ENCODE measurements around the gene SHFL.

SHFL gene

GRCh38 chr19:10085641-10086590 is at the start of gene SHFL:
TSS of gene SHFL (plus strand) at chr19:10086317. CDS start at chr19:10086428, 111 bp downstream.
- peak; percentile 74 for DNase-seq (ENCODE audit: low read depth)

GRCh38 chr19:10036601-10037071 is 49.5 kb upstream of the SHFL start:
- no peak for DNase-seq (ENCODE audit: low read depth)

GRCh38 chr19:10037367-10037766 is 48.8 kb upstream of the SHFL start:
- no peak for DNase-seq (ENCODE audit: low read depth)

DNA sequence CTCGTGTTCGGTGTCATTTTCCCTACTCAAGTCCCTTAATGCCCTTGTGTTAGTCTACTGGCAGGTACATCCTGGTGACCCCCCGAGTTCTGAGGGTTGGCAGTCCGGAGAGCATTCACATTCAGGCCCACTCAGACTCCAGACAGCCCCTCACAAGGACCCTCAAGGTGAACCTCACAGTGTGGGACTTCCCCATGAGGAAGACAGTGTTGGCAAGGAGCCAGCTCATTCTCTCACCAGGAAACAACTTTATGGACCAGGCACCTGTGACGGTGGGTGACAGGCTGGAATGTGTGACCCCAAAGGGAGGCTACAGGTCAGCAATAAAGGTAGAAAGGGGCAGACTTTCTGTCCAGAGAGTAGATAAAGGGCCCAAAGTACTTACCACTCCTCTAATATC is 48.3 kb upstream of the SHFL start:
- no peak for DNase-seq (ENCODE audit: low read depth)

DNA sequence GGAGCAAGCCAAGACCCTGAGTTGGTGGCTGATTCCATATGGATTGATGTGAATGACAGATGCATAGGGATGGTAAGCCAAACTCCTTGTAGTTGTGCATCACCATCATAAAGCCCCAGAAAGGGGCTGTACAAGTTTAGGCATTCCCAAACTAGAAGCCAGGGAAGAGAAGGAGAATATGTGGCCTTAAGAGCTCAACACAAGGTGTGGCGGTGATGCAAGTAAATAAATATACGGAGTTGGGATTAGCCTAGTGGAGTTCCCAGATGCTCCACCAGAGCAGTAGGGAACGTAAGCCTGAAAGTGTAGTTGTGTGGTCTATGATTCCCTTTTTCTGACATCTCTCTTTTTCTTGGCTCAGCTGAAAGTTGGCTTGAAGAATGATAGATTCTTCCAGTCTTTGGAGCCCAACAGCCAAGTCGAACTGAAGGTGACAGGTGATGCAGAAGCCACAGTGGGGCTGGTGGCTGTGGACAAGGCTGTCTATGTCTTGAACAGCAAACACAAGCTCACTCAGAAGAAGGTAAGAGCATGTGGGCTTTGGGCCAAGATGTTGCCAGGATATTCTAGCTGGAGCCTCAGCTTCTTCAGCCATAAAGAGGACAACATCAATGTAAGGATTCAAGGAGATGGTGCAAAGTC is 42.7 kb upstream of the SHFL start:
- no peak for DNase-seq (ENCODE audit: low read depth)

DNA sequence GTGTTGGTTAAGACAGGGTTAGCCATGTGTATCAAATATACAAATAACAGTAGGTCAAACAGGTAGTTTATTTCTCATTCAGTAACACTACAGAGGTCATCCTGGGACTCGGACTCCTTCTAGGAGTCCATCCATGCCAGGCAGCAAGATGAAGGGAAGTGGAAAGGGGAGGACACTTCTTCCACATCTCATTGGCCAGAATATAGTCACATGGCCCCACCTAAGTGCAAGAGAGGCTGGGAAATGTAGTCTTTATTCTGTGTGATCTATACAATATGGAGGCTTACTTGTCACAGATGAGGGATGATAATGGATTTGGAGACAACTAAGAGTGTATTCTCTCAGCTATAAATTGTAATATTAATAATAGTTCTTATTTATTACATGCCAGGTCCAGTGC is 41.7 kb upstream of the SHFL start:
- no peak for DNase-seq (ENCODE audit: low read depth)

DNA sequence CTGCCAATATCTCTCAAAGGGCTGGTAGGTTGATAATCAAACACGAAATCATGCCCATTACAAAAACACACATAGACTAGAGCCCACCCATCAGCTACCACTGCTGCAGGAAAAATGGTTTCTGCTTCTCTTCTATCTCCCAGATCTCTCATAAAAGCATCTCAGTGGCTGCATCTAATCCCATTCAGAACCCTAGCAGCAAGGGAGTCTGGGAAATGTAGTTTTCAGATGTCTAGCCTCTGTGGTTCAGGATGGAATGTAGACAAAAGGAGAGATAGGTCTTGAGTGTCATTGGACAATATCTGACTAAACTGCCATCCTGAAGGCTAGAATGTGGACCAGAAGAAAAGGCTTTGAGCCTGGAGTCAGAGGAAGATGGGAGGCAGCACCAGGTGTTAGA is 40.7 kb upstream of the SHFL start:
- no peak for DNase-seq (ENCODE audit: low read depth)

- no peak for DNase-seq (ENCODE audit: low read depth)
Measured at GRCh38 chr19:10049626-10050025, 36.5 kb upstream of the SHFL start.

DNA sequence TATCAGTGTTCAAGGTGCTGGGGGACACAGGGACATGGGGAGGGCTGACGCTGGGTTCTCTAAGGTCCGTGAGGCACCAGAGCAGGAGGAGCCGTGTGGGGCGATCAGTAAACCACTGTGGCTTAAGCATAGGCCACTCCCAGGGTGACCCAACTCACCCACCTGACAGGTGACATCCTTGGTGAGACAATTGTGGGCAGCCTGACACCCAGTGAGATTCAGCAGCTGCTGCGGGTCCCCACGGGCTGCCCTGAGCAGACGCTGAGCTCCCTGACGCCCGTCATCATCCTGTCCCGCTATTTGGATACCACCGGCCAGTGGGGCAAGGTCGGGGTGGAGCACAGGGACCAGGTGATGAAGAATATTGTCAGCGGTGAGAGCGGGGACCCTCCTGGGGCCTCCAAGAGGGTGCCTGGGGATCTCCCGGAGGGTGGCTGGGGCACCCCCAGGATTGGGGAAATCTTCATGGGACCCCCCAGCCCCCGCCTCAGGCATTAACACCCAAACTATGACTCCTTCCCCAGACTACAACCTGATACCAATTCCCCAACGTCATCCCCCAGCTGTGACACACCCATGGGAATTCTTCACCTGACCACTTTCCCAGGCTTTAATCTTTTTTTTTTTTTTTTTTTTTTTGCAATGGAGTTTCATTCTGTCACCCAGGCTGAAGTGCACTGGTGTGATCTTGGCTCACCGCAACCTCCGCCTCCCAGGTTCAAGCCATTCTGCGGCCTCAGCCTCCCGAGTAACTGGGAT is 33.3 kb upstream of the SHFL start:
- DNase-seq (ENCODE audit: low read depth), result no peak

DNA sequence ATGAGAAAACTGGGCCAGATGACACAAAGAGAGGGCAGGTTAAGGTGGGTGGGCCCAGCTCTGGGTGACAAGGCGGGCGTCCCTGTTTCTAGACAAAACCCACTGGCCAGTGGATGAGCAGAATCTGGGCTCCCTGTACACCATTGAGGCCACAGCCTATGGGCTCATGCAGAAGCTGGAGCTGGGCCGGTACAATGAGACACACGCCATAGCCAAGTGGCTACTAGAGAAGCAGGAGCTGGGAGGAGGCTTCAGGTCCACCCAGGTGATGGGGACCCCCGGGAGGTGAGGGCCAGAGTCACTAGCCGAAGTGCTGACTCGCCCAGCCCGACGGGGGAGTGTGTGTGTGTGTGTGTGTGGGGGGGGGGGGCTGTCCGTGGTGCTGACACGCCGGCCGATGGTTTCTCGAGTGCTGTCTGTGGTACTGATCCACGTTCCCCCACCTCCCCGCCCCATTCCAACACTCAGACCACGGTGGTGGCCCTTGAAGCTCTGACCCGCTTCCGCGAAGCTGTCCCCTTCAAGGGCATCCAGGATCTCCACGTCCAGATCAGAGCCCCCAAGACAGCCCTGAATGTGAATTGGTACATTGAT is 24.3 kb upstream of the SHFL start:
- no peak for DNase-seq (ENCODE audit: low read depth)

DNA sequence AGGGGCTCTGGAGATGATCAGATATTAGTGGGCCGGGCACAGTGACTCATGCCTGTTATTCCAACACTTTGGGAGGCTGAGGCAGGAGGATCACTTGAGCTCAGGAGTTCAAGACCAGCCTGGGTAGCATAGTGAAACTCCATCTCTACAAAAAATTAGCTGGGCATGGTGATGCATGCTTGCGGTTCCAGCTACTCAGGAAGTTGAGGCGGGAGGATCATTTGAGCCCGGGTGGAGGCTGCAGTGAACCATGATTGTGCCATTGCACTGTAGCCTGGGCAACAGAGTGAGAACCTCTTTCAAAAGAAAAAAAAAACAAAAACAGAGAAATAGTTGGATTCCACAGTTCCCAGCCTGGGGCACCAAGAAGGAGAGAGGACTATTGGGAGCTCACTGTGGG is 17.9 kb upstream of the SHFL start:
- no peak for DNase-seq (ENCODE audit: low read depth)

- no peak for DNase-seq (ENCODE audit: low read depth)
Measured at GRCh38 chr19:10069046-10069445, 17.1 kb upstream of the SHFL start.

DNA sequence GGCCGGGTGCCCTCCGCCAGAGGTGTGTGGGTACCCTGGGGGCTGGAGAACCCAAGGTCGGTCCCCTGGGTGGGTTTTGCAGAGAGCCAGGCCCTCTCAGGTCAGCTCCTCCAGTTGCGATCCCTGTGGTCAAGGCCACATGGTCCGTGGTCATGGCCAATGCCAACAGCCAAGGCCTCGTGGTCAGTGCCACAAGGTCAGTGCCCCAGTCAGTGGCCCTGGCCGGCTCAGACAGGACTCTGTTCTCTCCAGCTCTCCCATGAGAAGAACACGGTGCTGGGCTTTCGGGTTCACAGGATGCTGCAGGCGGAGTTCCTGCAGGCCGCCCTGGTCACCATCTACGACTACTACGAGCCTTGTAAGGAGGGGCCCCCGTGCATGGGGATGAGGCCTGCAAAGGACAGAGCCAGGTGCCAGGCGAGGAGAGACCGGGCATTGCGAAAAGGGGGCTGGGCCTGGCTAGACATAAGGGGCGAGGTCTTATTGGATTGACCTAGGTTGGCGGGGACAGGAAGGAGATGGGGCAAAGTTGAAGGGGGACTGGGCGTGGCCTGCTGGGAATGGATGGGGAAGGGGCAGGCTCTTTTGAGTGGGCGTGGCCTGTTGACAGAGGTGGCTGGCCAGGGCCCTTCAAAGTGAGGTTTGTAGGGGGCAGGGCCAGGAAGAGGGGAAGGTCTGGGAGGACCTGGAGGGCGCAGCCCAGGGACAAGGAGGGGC is 15.2 kb upstream of the SHFL start:
- no peak for DNase-seq (ENCODE audit: low read depth)

DNA sequence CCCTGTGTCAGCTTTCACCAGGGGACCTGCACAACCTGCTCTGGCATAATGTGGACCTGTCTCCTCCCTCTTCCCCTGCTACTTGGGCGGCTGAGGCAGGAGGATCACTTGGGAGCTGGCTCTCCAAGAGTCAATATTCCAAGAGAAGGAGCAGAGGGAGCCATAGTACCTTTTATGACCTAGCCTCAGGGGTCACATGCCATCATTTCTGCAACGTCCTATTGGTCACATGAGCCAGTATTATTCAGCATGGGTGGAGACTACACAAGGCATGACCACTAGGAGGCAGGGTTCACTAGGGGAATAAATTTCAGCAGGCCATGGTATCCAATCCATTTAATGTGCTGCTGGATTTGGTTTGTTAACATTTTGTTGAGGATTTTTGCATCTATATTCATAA is 12.0 kb upstream of the SHFL start:
- DNase-seq (ENCODE audit: low read depth), result no peak

DNA sequence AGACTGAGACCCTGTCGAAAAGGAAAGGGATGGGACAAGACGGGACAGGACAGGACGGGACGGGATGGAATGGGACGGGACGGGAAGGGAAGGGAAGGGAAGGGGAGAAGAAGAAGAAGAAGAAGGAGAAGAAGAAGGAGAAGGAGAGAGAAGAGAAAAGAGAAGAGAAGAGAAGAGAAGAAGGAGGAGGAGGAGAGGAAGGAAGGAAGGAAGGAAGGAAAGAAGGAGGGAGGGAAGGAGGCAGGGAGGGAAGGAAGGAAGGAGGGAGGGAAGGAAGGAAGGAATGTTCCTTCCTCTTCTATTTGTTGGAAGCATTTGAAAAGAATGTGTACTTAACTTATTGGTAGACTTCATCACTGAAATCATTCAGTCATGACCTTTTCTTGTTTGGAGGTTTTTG is 9.6 kb upstream of the SHFL start:
- no peak for DNase-seq (ENCODE audit: low read depth)

DNA sequence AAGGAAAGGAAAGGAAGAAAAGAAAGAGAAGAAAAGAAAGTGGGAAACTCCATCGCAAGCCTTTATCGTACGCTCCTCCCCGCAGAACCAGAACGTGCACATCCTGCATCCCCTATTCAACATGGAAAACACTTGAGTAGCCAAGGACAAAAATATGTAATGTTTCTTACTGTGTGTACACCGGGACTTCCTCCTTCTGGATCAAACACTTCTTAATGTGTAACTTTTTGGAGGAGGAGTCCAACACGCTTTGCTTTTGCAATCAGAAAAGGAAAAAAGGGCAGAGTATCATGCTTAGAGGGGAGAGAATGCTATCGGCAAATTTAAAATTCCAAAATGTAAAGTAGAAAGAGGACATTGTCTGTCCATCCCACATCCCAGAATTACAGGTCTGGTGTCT is 7.8 kb upstream of the SHFL start:
- no peak for DNase-seq (ENCODE audit: low read depth)

GRCh38 chr19:10079031-10079453 is 7.1 kb upstream of the SHFL start:
- no peak for DNase-seq (ENCODE audit: low read depth)

GRCh38 chr19:10083911-10084310 is 2.2 kb upstream of the SHFL start:
- DNase-seq (ENCODE audit: low read depth), result no peak

- DNase-seq (ENCODE audit: low read depth), result no peak
Measured at GRCh38 chr19:10084803-10085202, 1.3 kb upstream of the SHFL start.

GRCh38 chr19:10086591-10087192 is 575 bp downstream of the SHFL start:
- DNase-seq (ENCODE audit: low read depth), result no peak

Measured in activated T-helper 1 cell treated with Interleukin-2 at 50 U/mL for 16 hours (primary cell).